GM23338 (cell line): Measurements from ENCODE around the gene RIMS3. TPM values are rescaled to one million over a fixed set of nuclear protein-coding genes. Genes with fewer than 3 reads are reported as not detected.

Experiments
- ATAC-seq: fragments of 200-7000 bp; cut with Tn5 transposase; 3 replicates; pipeline ENCODE4 v1.9.1; 2020
- DNase-seq: peaks from one replicate; pipeline ENCODE4 v3.0.0-alpha.2; 2015; ENCODE audit warnings: low spot score
- H2AFZ ChIP-seq: fragments of 200-600 bp; sonication (generic); 2 replicates; pipeline ENCODE4 v1.8.0; 2016; ENCODE audit warnings: antibody characterized with exemption, mild to moderate bottlenecking, moderate library complexity
- H3F3A ChIP-seq: fragments of 200-600 bp; sonication (generic); replicated peaks from 2 replicates; pipeline ENCODE4 v1.8.0; 2017; ENCODE audit warnings: antibody characterized with exemption, mixed run types, low read depth
- H3K27ac ChIP-seq: fragments of 200-600 bp; sonication (generic); 2 replicates; pipeline ENCODE4 v1.6.1; 2016; ENCODE audit warnings: low read depth
- H3K27me3 ChIP-seq: fragments of 200-600 bp; sonication (generic); 2 replicates; pipeline ENCODE4 v1.8.0; 2016; ENCODE audit warnings: mild to moderate bottlenecking, mixed run types, moderate library complexity; ENCODE audit not compliant: insufficient read depth
- H3K36me3 ChIP-seq: fragments of 200-600 bp; sonication (generic); 2 replicates; pipeline ENCODE4 v1.8.0; 2016; ENCODE audit warnings: mild to moderate bottlenecking; ENCODE audit not compliant: insufficient read depth
- H3K4me1 ChIP-seq: fragments of 200-600 bp; sonication (generic); 2 replicates; pipeline ENCODE4 v1.8.0; 2016; ENCODE audit warnings: mild to moderate bottlenecking, moderate library complexity; ENCODE audit not compliant: insufficient read depth
- H3K4me2 ChIP-seq: fragments of 200-600 bp; sonication (generic); 2 replicates; pipeline ENCODE4 v1.7.1; 2017; ENCODE audit warnings: mixed run types
- H3K4me3 ChIP-seq: fragments of 200-600 bp; sonication (generic); 2 replicates; pipeline ENCODE4 v1.6.1; 2016; ENCODE audit warnings: mixed run types
- H3K79me2 ChIP-seq: fragments of 200-600 bp; sonication (generic); replicated peaks from 2 replicates; pipeline ENCODE4 v1.8.0; 2017; ENCODE audit warnings: mild to moderate bottlenecking; ENCODE audit not compliant: insufficient read depth
- H3K9me2 ChIP-seq: fragments of 200-600 bp; sonication (generic); 2 replicates; pipeline ENCODE4 v1.8.0; 2017; ENCODE audit not compliant: insufficient read depth
- H4K20me1 ChIP-seq: fragments of 200-600 bp; sonication (generic); replicated peaks from 2 replicates; pipeline ENCODE4 v1.8.0; 2017; ENCODE audit warnings: mild to moderate bottlenecking; ENCODE audit not compliant: insufficient read depth
- H3K27ac Mint-ChIP-seq: 2 replicates; pipeline ENCODE4 v1.8.0; 2020; ENCODE audit warnings: inconsistent platforms, mild to moderate bottlenecking, moderate library complexity, mixed read lengths
- H3K27me3 Mint-ChIP-seq: 3 replicates; pipeline ENCODE4 v1.8.0; 2022; ENCODE audit warnings: low read depth, mild to moderate bottlenecking, moderate library complexity, mixed read lengths, inconsistent platforms; ENCODE audit not compliant: insufficient read depth, poor library complexity
- H3K36me3 Mint-ChIP-seq: 3 replicates; pipeline ENCODE4 v1.8.0; 2021; ENCODE audit warnings: low read depth, mild to moderate bottlenecking, inconsistent platforms, moderate library complexity, mixed read lengths
- H3K4me1 Mint-ChIP-seq: 3 replicates; pipeline ENCODE4 v1.8.0; 2020; ENCODE audit warnings: mild to moderate bottlenecking, inconsistent platforms, mixed read lengths
- H3K4me3 Mint-ChIP-seq: 3 replicates; pipeline ENCODE4 v1.8.0; 2021; ENCODE audit warnings: moderate library complexity, mild to moderate bottlenecking, inconsistent platforms, mixed read lengths
- H3K9me3 Mint-ChIP-seq: 3 replicates; pipeline ENCODE4 v1.8.0; 2020; ENCODE audit warnings: moderate library complexity, mild to moderate bottlenecking, inconsistent platforms, mixed read lengths
- CREB1 ChIP-seq: fragments of 250-450 bp; sonication (Bioruptor Pico); IDR thresholded peaks from 2 replicates; pipeline ENCODE4 v1.5.0; 2020; ENCODE audit warnings: low read depth, mild to moderate bottlenecking, moderate library complexity
- ETS1 ChIP-seq: IDR thresholded peaks from 2 replicates; pipeline ENCODE4 v1.6.1; 2016; ENCODE audit warnings: antibody characterized with exemption
- EZH2 ChIP-seq: fragments of 200-600 bp; sonication (generic); IDR thresholded peaks from one replicate; pipeline ENCODE4 v1.8.0; 2017; ENCODE audit warnings: antibody characterized with exemption, mild to moderate bottlenecking, low read depth; ENCODE audit not compliant: unreplicated experiment
- EZH2phosphoT487 ChIP-seq: fragments of 200-600 bp; sonication (generic); IDR thresholded peaks from one replicate; pipeline ENCODE4 v1.8.1; 2018; ENCODE audit warnings: antibody characterized with exemption; ENCODE audit not compliant: unreplicated experiment
- JUNB ChIP-seq: IDR thresholded peaks from one replicate; pipeline ENCODE4 v1.6.1; 2016; ENCODE audit warnings: antibody characterized with exemption; ENCODE audit not compliant: unreplicated experiment
- NANOG ChIP-seq: IDR thresholded peaks from 2 replicates; pipeline ENCODE4 v1.6.1; 2016; ENCODE audit warnings: antibody characterized with exemption, borderline replicate concordance
- POLR2AphosphoS5 ChIP-seq: IDR thresholded peaks from 2 replicates; pipeline ENCODE4 v1.6.1; 2016; ENCODE audit warnings: antibody characterized with exemption, low read depth
- REST ChIP-seq: IDR thresholded peaks from one replicate; pipeline ENCODE4 v1.6.1; 2018; ENCODE audit warnings: antibody characterized with exemption; ENCODE audit not compliant: unreplicated experiment
- STAT1 ChIP-seq: IDR thresholded peaks from one replicate; pipeline ENCODE4 v1.6.1; 2016; ENCODE audit warnings: antibody characterized with exemption; ENCODE audit not compliant: unreplicated experiment
- ZNF114 ChIP-seq: fragments of 250-450 bp; sonication (Bioruptor Pico); IDR thresholded peaks from 2 replicates; pipeline ENCODE4 v1.5.0; 2020; ENCODE audit warnings: mild to moderate bottlenecking, moderate library complexity
- ZNF331 ChIP-seq: fragments of 250-450 bp; sonication (Bioruptor Pico); IDR thresholded peaks from 2 replicates; pipeline ENCODE4 v1.5.0; 2020; ENCODE audit warnings: low read depth, mild to moderate bottlenecking, moderate library complexity
- polyA plus RNA-seq: library from polyadenylated mRNA; unstranded; fragments of >200 nt; fragmentation: Nextera tagmentation; extraction: Ambion mirVana; gene quantifications from 2 replicates; pipeline ENCODE4 v1.2.1, GENCODE V29; 2016
- total RNA-seq: library from RNA; depleted of rRNA; stranded (reverse); fragments of >200 nt; shearing (Covaris generic); gene quantifications from 2 replicates; pipeline ENCODE4 v1.2.3, GENCODE V29; 2014
- TF ChIP-seq, protein P1 (sequence below): fragments of 250-450 bp; sonication (Bioruptor Pico); IDR thresholded peaks from 2 replicates; pipeline ENCODE4 v1.5.0; 2020; ENCODE audit warnings: mild to moderate bottlenecking, moderate library complexity
- TF ChIP-seq, protein P2 (sequence below), 2 experiments: fragments of 200-600 bp in 1 of 2; sonication (generic) in 1 of 2; conservative IDR thresholded peaks; 2 replicates each; pipeline versions ENCODE4 v1.5.1 to v1.6.1; 2016 to 2017; ENCODE audit warnings: antibody characterized with exemption in 2 of 2, low read depth in 2 of 2, mild to moderate bottlenecking in 2 of 2, moderate library complexity in 1 of 2

The RIMS3 gene
- total and polyA plus RNA-seq, 2 experiments from 2014 or later, result 8.7 to 27.2 TPM

DNA sequence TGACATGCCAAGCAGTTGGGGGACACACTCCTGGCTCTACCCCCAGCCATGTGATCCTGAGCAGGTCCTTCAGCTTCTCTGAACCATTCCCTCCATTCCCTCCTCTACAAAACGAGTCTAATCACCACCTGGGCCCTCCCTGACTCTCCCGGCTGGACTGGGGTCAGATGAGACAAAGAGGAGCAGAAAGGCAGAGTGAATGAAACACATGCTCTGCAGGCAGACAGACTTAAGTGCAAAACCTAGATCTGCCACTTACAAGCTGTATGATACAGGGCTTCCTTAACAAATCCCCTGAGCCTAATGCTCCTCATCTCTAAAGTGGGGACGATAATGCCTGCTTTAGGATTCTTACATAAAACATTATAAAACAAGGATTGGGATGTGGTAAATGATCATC, 17.3 kb downstream of the RIMS3 start:
- Histone ChIP-seq H3K79me2 (no peaks in the 10 kb centered on the region), H3F3A (no peaks in the 10 kb centered on the region), H3K4me3 (no peak overlapping the region), H3K4me1 (peaks cover 4% of the 10 kb centered on the region), H3K27me3 (no peaks in the 10 kb centered on the region), H3K9me2 (no peaks in the 10 kb centered on the region), H4K20me1 (peaks cover 4% of the 10 kb centered on the region; the same call in 1 of the 2 replicates), H2AFZ (no peak overlapping the region), H3K36me3 (no peaks in the 10 kb centered on the region), H3K27ac (no peak overlapping the region), H3K4me2 (no peak overlapping the region)
- Mint-ChIP-seq H3K27ac (no peak overlapping the region; the same call in 1 of the 2 replicates), H3K36me3 (no peaks in the 10 kb centered on the region), H3K4me3 (no peak overlapping the region), H3K4me1 (peaks cover 10% of the 10 kb centered on the region; the same call in 2 of the 3 replicates), H3K27me3 (peaks cover 2% of the 10 kb centered on the region), H3K9me3 (no peaks in the 10 kb centered on the region)
- ATAC-seq, result no peak
- TF ChIP-seq REST (no peak), ZNF331 (CRISPR knock-in tag) (no peak), JUNB (no peak), STAT1 (no peak), EZH2 (no peak), EZH2phosphoT487 (no peak), CREB1 (CRISPR knock-in tag) (no peak), ETS1 (no peak), NANOG (no peak), POLR2AphosphoS5 (no peak), ZNF114 (CRISPR knock-in tag) (no peak)
- TF ChIP-seq, protein P1, sequence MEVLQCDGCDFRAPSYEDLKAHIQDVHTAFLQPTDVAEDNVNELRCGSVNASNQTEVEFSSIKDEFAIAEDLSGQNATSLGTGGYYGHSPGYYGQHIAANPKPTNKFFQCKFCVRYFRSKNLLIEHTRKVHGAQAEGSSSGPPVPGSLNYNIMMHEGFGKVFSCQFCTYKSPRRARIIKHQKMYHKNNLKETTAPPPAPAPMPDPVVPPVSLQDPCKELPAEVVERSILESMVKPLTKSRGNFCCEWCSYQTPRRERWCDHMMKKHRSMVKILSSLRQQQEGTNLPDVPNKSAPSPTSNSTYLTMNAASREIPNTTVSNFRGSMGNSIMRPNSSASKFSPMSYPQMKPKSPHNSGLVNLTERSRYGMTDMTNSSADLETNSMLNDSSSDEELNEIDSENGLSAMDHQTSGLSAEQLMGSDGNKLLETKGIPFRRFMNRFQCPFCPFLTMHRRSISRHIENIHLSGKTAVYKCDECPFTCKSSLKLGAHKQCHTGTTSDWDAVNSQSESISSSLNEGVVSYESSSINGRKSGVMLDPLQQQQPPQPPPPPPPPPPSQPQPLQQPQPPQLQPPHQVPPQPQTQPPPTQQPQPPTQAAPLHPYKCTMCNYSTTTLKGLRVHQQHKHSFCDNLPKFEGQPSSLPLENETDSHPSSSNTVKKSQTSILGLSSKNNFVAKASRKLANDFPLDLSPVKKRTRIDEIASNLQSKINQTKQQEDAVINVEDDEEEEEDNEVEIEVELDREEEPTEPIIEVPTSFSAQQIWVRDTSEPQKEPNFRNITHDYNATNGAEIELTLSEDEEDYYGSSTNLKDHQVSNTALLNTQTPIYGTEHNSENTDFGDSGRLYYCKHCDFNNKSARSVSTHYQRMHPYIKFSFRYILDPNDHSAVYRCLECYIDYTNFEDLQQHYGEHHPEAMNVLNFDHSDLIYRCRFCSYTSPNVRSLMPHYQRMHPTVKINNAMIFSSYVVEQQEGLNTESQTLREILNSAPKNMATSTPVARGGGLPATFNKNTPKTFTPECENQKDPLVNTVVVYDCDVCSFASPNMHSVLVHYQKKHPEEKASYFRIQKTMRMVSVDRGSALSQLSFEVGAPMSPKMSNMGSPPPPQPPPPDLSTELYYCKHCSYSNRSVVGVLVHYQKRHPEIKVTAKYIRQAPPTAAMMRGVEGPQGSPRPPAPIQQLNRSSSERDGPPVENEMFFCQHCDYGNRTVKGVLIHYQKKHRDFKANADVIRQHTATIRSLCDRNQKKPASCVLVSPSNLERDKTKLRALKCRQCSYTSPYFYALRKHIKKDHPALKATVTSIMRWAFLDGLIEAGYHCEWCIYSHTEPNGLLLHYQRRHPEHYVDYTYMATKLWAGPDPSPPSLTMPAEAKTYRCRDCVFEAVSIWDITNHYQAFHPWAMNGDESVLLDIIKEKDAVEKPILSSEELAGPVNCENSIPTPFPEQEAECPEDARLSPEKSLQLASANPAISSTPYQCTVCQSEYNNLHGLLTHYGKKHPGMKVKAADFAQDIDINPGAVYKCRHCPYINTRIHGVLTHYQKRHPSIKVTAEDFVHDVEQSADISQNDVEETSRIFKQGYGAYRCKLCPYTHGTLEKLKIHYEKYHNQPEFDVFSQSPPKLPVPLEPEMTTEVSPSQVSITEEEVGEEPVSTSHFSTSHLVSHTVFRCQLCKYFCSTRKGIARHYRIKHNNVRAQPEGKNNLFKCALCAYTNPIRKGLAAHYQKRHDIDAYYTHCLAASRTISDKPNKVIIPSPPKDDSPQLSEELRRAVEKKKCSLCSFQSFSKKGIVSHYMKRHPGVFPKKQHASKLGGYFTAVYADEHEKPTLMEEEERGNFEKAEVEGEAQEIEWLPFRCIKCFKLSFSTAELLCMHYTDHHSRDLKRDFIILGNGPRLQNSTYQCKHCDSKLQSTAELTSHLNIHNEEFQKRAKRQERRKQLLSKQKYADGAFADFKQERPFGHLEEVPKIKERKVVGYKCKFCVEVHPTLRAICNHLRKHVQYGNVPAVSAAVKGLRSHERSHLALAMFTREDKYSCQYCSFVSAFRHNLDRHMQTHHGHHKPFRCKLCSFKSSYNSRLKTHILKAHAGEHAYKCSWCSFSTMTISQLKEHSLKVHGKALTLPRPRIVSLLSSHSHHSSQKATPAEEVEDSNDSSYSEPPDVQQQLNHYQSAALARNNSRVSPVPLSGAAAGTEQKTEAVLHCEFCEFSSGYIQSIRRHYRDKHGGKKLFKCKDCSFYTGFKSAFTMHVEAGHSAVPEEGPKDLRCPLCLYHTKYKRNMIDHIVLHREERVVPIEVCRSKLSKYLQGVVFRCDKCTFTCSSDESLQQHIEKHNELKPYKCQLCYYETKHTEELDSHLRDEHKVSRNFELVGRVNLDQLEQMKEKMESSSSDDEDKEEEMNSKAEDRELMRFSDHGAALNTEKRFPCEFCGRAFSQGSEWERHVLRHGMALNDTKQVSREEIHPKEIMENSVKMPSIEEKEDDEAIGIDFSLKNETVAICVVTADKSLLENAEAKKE, result no peak
- TF ChIP-seq, protein P2, sequence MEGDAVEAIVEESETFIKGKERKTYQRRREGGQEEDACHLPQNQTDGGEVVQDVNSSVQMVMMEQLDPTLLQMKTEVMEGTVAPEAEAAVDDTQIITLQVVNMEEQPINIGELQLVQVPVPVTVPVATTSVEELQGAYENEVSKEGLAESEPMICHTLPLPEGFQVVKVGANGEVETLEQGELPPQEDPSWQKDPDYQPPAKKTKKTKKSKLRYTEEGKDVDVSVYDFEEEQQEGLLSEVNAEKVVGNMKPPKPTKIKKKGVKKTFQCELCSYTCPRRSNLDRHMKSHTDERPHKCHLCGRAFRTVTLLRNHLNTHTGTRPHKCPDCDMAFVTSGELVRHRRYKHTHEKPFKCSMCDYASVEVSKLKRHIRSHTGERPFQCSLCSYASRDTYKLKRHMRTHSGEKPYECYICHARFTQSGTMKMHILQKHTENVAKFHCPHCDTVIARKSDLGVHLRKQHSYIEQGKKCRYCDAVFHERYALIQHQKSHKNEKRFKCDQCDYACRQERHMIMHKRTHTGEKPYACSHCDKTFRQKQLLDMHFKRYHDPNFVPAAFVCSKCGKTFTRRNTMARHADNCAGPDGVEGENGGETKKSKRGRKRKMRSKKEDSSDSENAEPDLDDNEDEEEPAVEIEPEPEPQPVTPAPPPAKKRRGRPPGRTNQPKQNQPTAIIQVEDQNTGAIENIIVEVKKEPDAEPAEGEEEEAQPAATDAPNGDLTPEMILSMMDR (conservative IDR thresholded peaks at IDR 0.05; ENCODE audit: low read depth in 2 of 2), result no peak
- no peak for DNase-seq
